ENCODE results near the gene NLRP13.

DNA sequence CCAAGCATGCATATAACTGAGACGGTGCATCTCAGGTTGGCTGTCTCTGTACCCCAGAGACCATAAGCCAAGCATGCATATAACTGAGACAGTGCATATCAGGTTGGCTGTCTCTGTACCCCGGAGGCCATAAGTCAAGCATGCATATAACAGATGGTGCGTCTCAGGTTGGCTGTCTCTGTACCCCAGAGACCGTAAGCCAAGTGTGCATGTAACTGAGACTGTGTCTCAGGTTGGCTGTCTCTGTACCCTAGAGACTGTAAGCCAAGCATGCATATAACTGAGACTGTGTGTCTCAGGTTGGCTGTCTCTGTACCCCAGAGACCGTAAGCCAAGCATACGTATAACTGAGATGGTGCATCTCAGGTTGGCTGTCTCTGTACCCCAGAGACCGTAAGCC, 65.0 kb downstream of the NLRP13 start:
- TF ChIP-seq, protein P1, sequence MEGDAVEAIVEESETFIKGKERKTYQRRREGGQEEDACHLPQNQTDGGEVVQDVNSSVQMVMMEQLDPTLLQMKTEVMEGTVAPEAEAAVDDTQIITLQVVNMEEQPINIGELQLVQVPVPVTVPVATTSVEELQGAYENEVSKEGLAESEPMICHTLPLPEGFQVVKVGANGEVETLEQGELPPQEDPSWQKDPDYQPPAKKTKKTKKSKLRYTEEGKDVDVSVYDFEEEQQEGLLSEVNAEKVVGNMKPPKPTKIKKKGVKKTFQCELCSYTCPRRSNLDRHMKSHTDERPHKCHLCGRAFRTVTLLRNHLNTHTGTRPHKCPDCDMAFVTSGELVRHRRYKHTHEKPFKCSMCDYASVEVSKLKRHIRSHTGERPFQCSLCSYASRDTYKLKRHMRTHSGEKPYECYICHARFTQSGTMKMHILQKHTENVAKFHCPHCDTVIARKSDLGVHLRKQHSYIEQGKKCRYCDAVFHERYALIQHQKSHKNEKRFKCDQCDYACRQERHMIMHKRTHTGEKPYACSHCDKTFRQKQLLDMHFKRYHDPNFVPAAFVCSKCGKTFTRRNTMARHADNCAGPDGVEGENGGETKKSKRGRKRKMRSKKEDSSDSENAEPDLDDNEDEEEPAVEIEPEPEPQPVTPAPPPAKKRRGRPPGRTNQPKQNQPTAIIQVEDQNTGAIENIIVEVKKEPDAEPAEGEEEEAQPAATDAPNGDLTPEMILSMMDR (IDR thresholded peaks at IDR 0.05; ENCODE audit: low read depth, low read length) = no peak
- no peak for TF ChIP-seq POLR2A (IDR thresholded peaks at IDR 0.05; ENCODE audit: extremely low read depth, insufficient read length)
